ENCODE data around the gene IPO13.
A peak's percentile ranks its signal among the peaks of the same experiment; 100 is the strongest.

The IPO13 gene

GRCh38 chr1:43936431-43937151 lies 10.2 kb upstream of the IPO13 start:
- Mint-ChIP-seq H3K27ac (peak overlapping the region in 1 of 2 donors; percentile 61), H3K4me1 (peaks cover 32% of the 10 kb centered on the region), H3K27me3 (peaks cover 45% of the 10 kb centered on the region), H3K9me3 (no peaks in the 10 kb centered on the region), H3K4me3 (peak overlapping the region; percentile 78 to 83)
- DNase-seq (peak; percentile 17 to 29), ATAC-seq (peak; percentile 54)

- no peak overlapping the region for H3K4me3 Mint-ChIP-seq
- no peak for DNase-seq
- H3K27me3 Mint-ChIP-seq: peaks cover 42% of the 10 kb centered on the region
- no peak overlapping the region for H3K27ac Mint-ChIP-seq
- no peak for ATAC-seq
- H3K4me1 Mint-ChIP-seq: peaks cover 32% of the 10 kb centered on the region
- no peaks in the 10 kb centered on the region for H3K9me3 Mint-ChIP-seq
Observed at GRCh38 chr1:43937179-43937865, 9.4 kb upstream of the IPO13 start.

GRCh38 chr1:43938383-43938782 lies 8.4 kb upstream of the IPO13 start:
- ATAC-seq: no peak
- H3K4me3 Mint-ChIP-seq: no peak overlapping the region
- H3K27me3 Mint-ChIP-seq: peaks cover 32% of the 10 kb centered on the region
- H3K27ac Mint-ChIP-seq: no peak overlapping the region
- H3K4me1 Mint-ChIP-seq: peaks cover 26% of the 10 kb centered on the region
- no peak for DNase-seq
- no peaks in the 10 kb centered on the region for H3K9me3 Mint-ChIP-seq

- Mint-ChIP-seq H3K9me3 (no peaks in the 10 kb centered on the region), H3K27ac (no peak overlapping the region), H3K27me3 (peaks cover 25% of the 10 kb centered on the region), H3K4me1 (peaks cover 19% of the 10 kb centered on the region), H3K4me3 (no peak overlapping the region)
- ATAC-seq (no peak), DNase-seq (no peak)
Observed at GRCh38 chr1:43938892-43939587, 7.7 kb upstream of the IPO13 start.

- H3K9me3 Mint-ChIP-seq: no peaks in the 10 kb centered on the region
- H3K4me1 Mint-ChIP-seq: peaks cover 18% of the 10 kb centered on the region
- H3K4me3 Mint-ChIP-seq: no peak overlapping the region
- DNase-seq: no peak
- ATAC-seq: no peak
- H3K27me3 Mint-ChIP-seq: no peaks in the 10 kb centered on the region
- no peak overlapping the region for H3K27ac Mint-ChIP-seq
Observed at GRCh38 chr1:43942411-43942810, 4.3 kb upstream of the IPO13 start.

GRCh38 chr1:43944860-43945259 lies 1.9 kb upstream of the IPO13 start:
- DNase-seq: no peak
- no peak for ATAC-seq
- H3K4me1 Mint-ChIP-seq: peaks cover 42% of the 10 kb centered on the region
- H3K27ac Mint-ChIP-seq: peak overlapping the region in 1 of 2 donors; percentile 88
- H3K4me3 Mint-ChIP-seq: peak overlapping the region; percentile 91 to 98
- no peaks in the 10 kb centered on the region for H3K27me3 Mint-ChIP-seq
- H3K9me3 Mint-ChIP-seq: no peaks in the 10 kb centered on the region

GRCh38 chr1:43945674-43946235 lies 995 bp upstream of the IPO13 start:
- Mint-ChIP-seq H3K4me1 (peaks cover 51% of the 10 kb centered on the region), H3K27ac (peak overlapping the region; percentile 32 to 99), H3K9me3 (no peaks in the 10 kb centered on the region), H3K4me3 (peak overlapping the region; percentile 91 to 98), H3K27me3 (no peaks in the 10 kb centered on the region)
- DNase-seq (no peak), ATAC-seq (no peak)

GRCh38 chr1:43947061-43947873 lies 517 bp downstream of the IPO13 start:
- H3K4me3 Mint-ChIP-seq: peak overlapping the region; percentile 91 to 98
- H3K27ac Mint-ChIP-seq: peak overlapping the region; percentile 99
- DNase-seq: no peak
- ATAC-seq: peak; percentile 26
- no peaks in the 10 kb centered on the region for H3K27me3 Mint-ChIP-seq
- H3K4me1 Mint-ChIP-seq: peaks cover 59% of the 10 kb centered on the region
- no peaks in the 10 kb centered on the region for H3K9me3 Mint-ChIP-seq

DNA sequence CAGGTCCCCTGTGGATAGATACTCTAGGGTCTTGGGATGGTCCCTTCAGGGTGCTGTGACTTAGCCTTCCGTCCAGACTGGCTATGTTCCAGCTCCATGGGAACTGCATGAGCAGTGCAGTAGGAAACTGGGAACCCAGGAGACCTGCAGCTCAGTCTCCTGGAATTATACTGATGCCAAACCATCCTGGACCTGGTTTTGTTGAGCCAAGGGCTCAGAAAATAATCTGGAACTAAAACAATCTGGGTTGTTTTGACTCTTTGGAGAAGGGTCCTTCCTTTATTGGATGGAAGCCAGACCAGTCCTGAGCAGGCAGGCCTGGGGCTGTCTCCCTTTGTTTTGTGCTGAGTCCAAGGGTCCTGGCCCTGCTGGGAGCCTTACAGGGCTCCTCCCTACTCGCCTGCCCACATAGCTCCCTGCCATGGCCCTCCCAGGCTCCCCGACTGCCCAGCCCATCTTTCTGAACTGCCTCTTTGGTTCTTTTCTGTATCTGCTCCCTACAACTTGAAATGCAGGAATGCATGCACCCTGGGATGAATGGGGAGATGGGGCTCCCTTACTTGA lies 1.2 kb downstream of the IPO13 start:
- Mint-ChIP-seq H3K4me3 (peak overlapping the region; percentile 91 to 98), H3K9me3 (no peaks in the 10 kb centered on the region), H3K27ac (peak overlapping the region; percentile 91 to 92), H3K27me3 (no peaks in the 10 kb centered on the region), H3K4me1 (peaks cover 59% of the 10 kb centered on the region)
- ATAC-seq: no peak
- no peak for DNase-seq

GRCh38 chr1:43949678-43950077 lies 2.9 kb downstream of the IPO13 start:
- DNase-seq: no peak
- no peak overlapping the region for H3K27ac Mint-ChIP-seq
- H3K9me3 Mint-ChIP-seq: no peaks in the 10 kb centered on the region
- peaks cover 55% of the 10 kb centered on the region for H3K4me1 Mint-ChIP-seq
- H3K27me3 Mint-ChIP-seq: no peaks in the 10 kb centered on the region
- no peak for ATAC-seq
- no peak overlapping the region for H3K4me3 Mint-ChIP-seq

DNA sequence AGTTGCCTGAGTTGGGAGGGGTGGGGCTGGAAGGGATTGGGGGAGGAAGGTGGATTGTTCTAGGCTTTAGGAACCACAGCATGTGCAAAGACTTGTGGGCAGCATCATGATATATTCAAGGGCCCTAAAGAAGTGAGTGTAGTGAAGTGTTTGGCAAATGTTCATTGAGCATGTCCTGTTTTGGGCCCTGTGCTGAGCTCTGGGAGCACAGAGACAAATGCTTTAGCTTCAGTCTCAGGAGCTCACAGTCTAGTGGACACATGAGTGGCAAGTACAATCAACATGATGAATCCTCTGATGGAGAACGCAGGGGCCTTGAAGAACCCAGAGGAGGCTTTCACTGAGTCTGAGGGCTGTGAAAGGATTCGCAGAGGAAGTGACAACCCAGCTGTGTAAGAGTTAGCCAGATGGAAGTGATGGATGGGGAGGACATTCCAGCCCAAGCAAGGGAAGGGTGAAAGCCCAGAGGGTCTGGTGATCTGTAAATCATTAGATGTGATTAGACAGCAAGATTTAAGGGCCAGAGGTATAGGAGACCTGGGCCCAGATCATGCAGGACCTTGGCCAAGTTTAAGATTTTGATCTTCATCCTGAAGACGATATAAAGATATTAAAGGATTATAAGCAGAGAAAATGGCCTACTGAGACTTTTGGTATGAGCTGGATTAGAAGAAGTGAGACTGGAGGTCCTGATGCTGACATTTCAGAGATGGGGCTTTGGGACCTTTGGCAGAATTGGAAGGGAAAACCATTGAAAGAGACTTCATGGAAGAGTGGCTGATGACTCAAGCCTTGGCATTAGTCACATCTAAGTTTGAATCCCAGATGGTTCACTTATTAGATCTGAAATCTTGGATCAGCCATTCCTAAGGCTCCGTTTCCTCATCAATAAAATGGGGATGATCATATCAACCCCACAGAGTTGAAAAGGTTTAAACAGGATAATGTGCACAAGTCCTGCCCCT lies 4.6 kb downstream of the IPO13 start:
- Mint-ChIP-seq H3K27ac (no peak overlapping the region), H3K27me3 (no peaks in the 10 kb centered on the region), H3K9me3 (no peaks in the 10 kb centered on the region), H3K4me3 (no peak overlapping the region), H3K4me1 (peaks cover 43% of the 10 kb centered on the region)
- ATAC-seq (no peak), DNase-seq (no peak)

GRCh38 chr1:43952731-43953346 lies 6.1 kb downstream of the IPO13 start:
- ATAC-seq (no peak), DNase-seq (no peak)
- peaks cover 36% of the 10 kb centered on the region for H3K4me1 Mint-ChIP-seq
- H3K9me3 Mint-ChIP-seq: no peaks in the 10 kb centered on the region
- no peak overlapping the region for H3K27ac Mint-ChIP-seq
- no peaks in the 10 kb centered on the region for H3K27me3 Mint-ChIP-seq
- H3K4me3 Mint-ChIP-seq: no peak overlapping the region

- no peaks in the 10 kb centered on the region for H3K27me3 Mint-ChIP-seq
- no peak overlapping the region for H3K4me3 Mint-ChIP-seq
- no peak for ATAC-seq
- peaks cover 31% of the 10 kb centered on the region for H3K4me1 Mint-ChIP-seq
- no peak for DNase-seq
- H3K9me3 Mint-ChIP-seq: no peaks in the 10 kb centered on the region
- H3K27ac Mint-ChIP-seq: no peak overlapping the region
Observed at GRCh38 chr1:43953361-43953760, 6.6 kb downstream of the IPO13 start.

GRCh38 chr1:43954036-43954435 lies 7.3 kb downstream of the IPO13 start:
- DNase-seq (no peak), ATAC-seq (no peak)
- Mint-ChIP-seq H3K9me3 (no peaks in the 10 kb centered on the region), H3K4me3 (no peak overlapping the region), H3K27me3 (no peaks in the 10 kb centered on the region), H3K4me1 (peaks cover 24% of the 10 kb centered on the region), H3K27ac (no peak overlapping the region)
